K562 (cell line): ENCODE data around the gene ZNF718. TPM values are rescaled to one million over a fixed set of nuclear protein-coding genes. Genes with fewer than 3 reads are reported as not detected.

Source experiments
- ATF1 ChIP-seq, 2 experiments: fragments of 450-650 bp in 1 of 2; IDR thresholded peaks; 2 replicates each; pipeline ENCODE4 v1.6.1; 2016; ENCODE audit warnings: missing compliant biosample characterization in 1 of 2, missing genetic modification characterization in 1 of 2
- CC2D1A ChIP-seq: fragments of 450-650 bp; IDR thresholded peaks from 2 replicates; pipeline ENCODE4 v1.6.1; 2017; ENCODE audit warnings: mild to moderate bottlenecking
- CTBP1 ChIP-seq: fragments of 450-650 bp; IDR thresholded peaks from 2 replicates; pipeline ENCODE4 v1.6.1; 2016; ENCODE audit warnings: borderline replicate concordance
- E2F8 ChIP-seq: fragments of 450-650 bp; IDR thresholded peaks from 2 replicates; pipeline ENCODE4 v1.7.1; 2018; ENCODE audit warnings: mild to moderate bottlenecking, low read depth; ENCODE audit not compliant: partially characterized antibody
- EP400 ChIP-seq: fragments of 450-650 bp; IDR thresholded peaks from 2 replicates; pipeline ENCODE4 v1.6.1; 2017; ENCODE audit warnings: antibody characterized with exemption, mild to moderate bottlenecking, moderate library complexity
- FOXJ2 ChIP-seq: fragments of 200-800 bp; sonication (Bioruptor generic); IDR thresholded peaks from 2 replicates; pipeline ENCODE4 v1.6.1; 2016; ENCODE audit warnings: missing genetic modification characterization, missing compliant biosample characterization
- HDAC3 ChIP-seq: fragments of 450-650 bp; IDR thresholded peaks from 2 replicates; pipeline ENCODE4 v1.6.1; 2018; ENCODE audit warnings: borderline replicate concordance, mild to moderate bottlenecking, moderate library complexity; ENCODE audit not compliant: partially characterized antibody
- KDM5B ChIP-seq: fragments of 200-600 bp; sonication (generic); IDR thresholded peaks from 2 replicates; pipeline ENCODE4 v1.6.1; 2012; ENCODE audit warnings: low read depth, mild to moderate bottlenecking, moderate library complexity, low read length, control low read depth, inconsistent platforms; ENCODE audit not compliant: insufficient replicate concordance
- NKRF ChIP-seq: fragments of 450-650 bp; IDR thresholded peaks from 2 replicates; pipeline ENCODE4 v1.6.1; 2016; ENCODE audit warnings: borderline replicate concordance
- PRDM10 ChIP-seq: fragments of 450-650 bp; IDR thresholded peaks from 2 replicates; pipeline ENCODE4 v1.6.1; 2018; ENCODE audit not compliant: partially characterized antibody
- RBBP5 ChIP-seq: fragments of 200-600 bp; sonication (generic); IDR thresholded peaks from 2 replicates; pipeline ENCODE4 v1.6.1; 2012; ENCODE audit warnings: borderline replicate concordance, mild to moderate bottlenecking, low read length, control low read depth, inconsistent platforms; ENCODE audit not compliant: insufficient read depth, poor library complexity, severe bottlenecking
- RCOR1 ChIP-seq, 2 experiments: IDR thresholded peaks; 2 replicates each; pipeline ENCODE4 v1.6.1; 2012; ENCODE audit warnings: low read depth in 2 of 2, low read length in 2 of 2, borderline replicate concordance in 1 of 2, improper control_type of control experiment in 1 of 2
- SAP30 ChIP-seq: fragments of 200-600 bp; sonication (generic); IDR thresholded peaks from 2 replicates; pipeline ENCODE4 v1.6.1; 2012; ENCODE audit warnings: borderline replicate concordance, low read depth, mild to moderate bottlenecking, moderate library complexity, low read length, control low read depth, inconsistent platforms; ENCODE audit not compliant: insufficient read depth, poor library complexity, severe bottlenecking
- TBP ChIP-seq: optimal IDR thresholded peaks from 2 replicates; pipeline ENCODE3; 2011; ENCODE audit warnings: low read depth, low read length, improper control_type of control experiment
- YY1 ChIP-seq, 3 experiments: IDR thresholded peaks; 2 replicates each; pipeline ENCODE4 v1.6.1; 2011; ENCODE audit warnings: low read length in 2 of 3, mild to moderate bottlenecking in 2 of 3, moderate library complexity in 2 of 3, borderline replicate concordance in 1 of 3, control low read depth in 1 of 3, low read depth in 1 of 3; ENCODE audit not compliant: insufficient read depth in 3 of 3, insufficient replicate concordance in 2 of 3, control insufficient read depth in 1 of 3, insufficient read length in 1 of 3; ENCODE audit errors: extremely low read depth in 1 of 3
- ZFX ChIP-seq: sonication (generic); formaldehyde crosslinking; IDR thresholded peaks from 2 replicates; pipeline ENCODE4 v1.8.0; 2022; ENCODE audit warnings: mild to moderate bottlenecking, missing genetic modification reagents, moderate library complexity
- polyA plus RNA-seq, 8 experiments: library from polyadenylated mRNA; depleted of rRNA in 4 of 8; stranded (reverse) in 5 of 8; unstranded in 3 of 8; fragments of >200 nt; fragmentation: Nextera tagmentation in 2 of 8; fragmentation: Illumina TruSeq in 1 of 8; extraction: Ambion mirVana in 2 of 8; extraction: Trizol in 1 of 8; gene quantifications; 2 replicates each; pipeline versions ENCODE4 v1.2.1 to v1.2.3, GENCODE V29; 2011 to 2014; ENCODE audit warnings: inconsistent platforms in 1 of 8, missing spikeins in 1 of 8
- total RNA-seq, 7 experiments: library from RNA; depleted of rRNA in 6 of 7; stranded (reverse); fragments of >200 nt in 6 of 7; fragmentation: Illumina TruSeq in 2 of 7; extraction: Trizol in 2 of 7; gene quantifications; 2 replicates each; pipeline versions ENCODE4 v1.2.1 to v1.2.3, GENCODE V29; 2011 to 2021; ENCODE audit warnings: low replicate concordance in 1 of 7

Gene ZNF718
- total and polyA plus RNA-seq, 9 of the 15 experiments (the other 6 are each of a cell fraction or from before 2014, with no cell fraction given): 1.00 to 5.3 (median 2.7) TPM

GRCh38 chr4:124275-125081 lies at the start of gene ZNF718 (continued):
- TF ChIP-seq PRDM10: peak; percentile 7
- TF ChIP-seq RCOR1 (IDR thresholded peaks at IDR 0.05; ENCODE audit: borderline replicate concordance in 1 of 2, low read depth in 2 of 2, low read length in 2 of 2): peak in 1 of 2 experiments; percentile 7; a peak in 1 of 4 replicates
- TF ChIP-seq RBBP5: peak; percentile 64
- TF ChIP-seq SAP30: peak; percentile 77
- no peak for TF ChIP-seq FOXJ2
- peak; percentile 90 for TF ChIP-seq EP400
- TF ChIP-seq YY1 (IDR thresholded peaks at IDR 0.05; ENCODE audit: borderline replicate concordance in 1 of 3, control insufficient read depth in 1 of 3, extremely low read depth in 1 of 3, insufficient read depth in 3 of 3, insufficient read length in 1 of 3, insufficient replicate concordance in 2 of 3, low read depth in 1 of 3, low read length in 2 of 3): peak in 2 of 3 experiments; percentile 73 to 95
- TF ChIP-seq ATF1 (CRISPR knock-in tag; IDR thresholded peaks at IDR 0.05): no peak
- peak; percentile 76 for TF ChIP-seq ATF1 (tag; IDR thresholded peaks at IDR 0.05)
- no peak for TF ChIP-seq HDAC3
- TF ChIP-seq ZFX (CRISPR knock-in tag): peak; percentile 87
- TF ChIP-seq KDM5B: peak; percentile 65
- TF ChIP-seq CC2D1A: peak; percentile 65; the same call in 1 of the 2 replicates
- peak; percentile 58; the same call in 1 of the 2 replicates for TF ChIP-seq NKRF
- peak; percentile 82 for TF ChIP-seq TBP
- TF ChIP-seq E2F8: peak; percentile 52
- no peak for TF ChIP-seq CTBP1
